Ascending aorta (tissue), 2 donors: ENCODE results near the gene HOXB3. TPM values are rescaled to one million over a fixed set of nuclear protein-coding genes. Genes with fewer than 3 reads are reported as not detected.
"Not testable (repeated sequence)": the region's sequence is repeated elsewhere in the genome, so short reads cannot be mapped to it uniquely, and the experiment has no call there.

ENCODE experiments used
- DNase-seq, 2 donors: peaks; one replicate each; pipeline ENCODE4 v3.0.0-alpha.2; 2019; ENCODE audit warnings: low spot score in 2 of 2
- H3K27ac ChIP-seq, 2 donors: fragments of 200-600 bp; sonication (generic); one replicate each; pipeline ENCODE4 v1.5.1; 2016 to 2017; ENCODE audit warnings: mild to moderate bottlenecking in 1 of 2
- H3K27me3 ChIP-seq: fragments of 200-600 bp; sonication (generic); one replicate; pipeline ENCODE4 v1.5.1; 2017
- H3K36me3 ChIP-seq, 2 donors: fragments of 200-600 bp; sonication (generic); one replicate each; pipeline ENCODE4 v1.5.1; 2016
- H3K4me1 ChIP-seq, 2 donors: fragments of 200-600 bp; sonication (generic); one replicate each; pipeline ENCODE4 v1.5.1; 2016 to 2017; ENCODE audit warnings: mild to moderate bottlenecking in 1 of 2
- H3K4me3 ChIP-seq, 2 donors: fragments of 200-600 bp; sonication (generic); one replicate each; pipeline ENCODE4 v1.5.1; 2016 to 2017; ENCODE audit warnings: mild to moderate bottlenecking in 1 of 2
- H3K9me3 ChIP-seq, 2 donors: fragments of 200-600 bp; sonication (generic); one replicate each; pipeline ENCODE4 v1.5.1; 2016
- intact Hi-C: fragments of 100-400 bp; cut with DNase I; formaldehyde crosslinking; loops from one replicate; pipeline ENCODE4 v1.15.1; 2023
- total RNA-seq: library from RNA; depleted of rRNA; stranded (reverse); fragments of >200 nt; gene quantifications from one replicate; pipeline ENCODE4 v1.1.0, GENCODE V29; 2016
- TF ChIP-seq, protein P1 (sequence below), 3 experiments: fragments of 200-600 bp in 2 of 3; fragments of 450-650 bp in 1 of 3; sonication (generic) in 2 of 3; IDR thresholded peaks; one replicate each; pipeline ENCODE4 v1.5.1; 2016 to 2019; ENCODE audit warnings: antibody characterized with exemption in 3 of 3, mild to moderate bottlenecking in 1 of 3, moderate library complexity in 1 of 3

HOXB3 gene
- total RNA-seq, 1 donor from 2014 or later, result 19.3 TPM

DNA sequence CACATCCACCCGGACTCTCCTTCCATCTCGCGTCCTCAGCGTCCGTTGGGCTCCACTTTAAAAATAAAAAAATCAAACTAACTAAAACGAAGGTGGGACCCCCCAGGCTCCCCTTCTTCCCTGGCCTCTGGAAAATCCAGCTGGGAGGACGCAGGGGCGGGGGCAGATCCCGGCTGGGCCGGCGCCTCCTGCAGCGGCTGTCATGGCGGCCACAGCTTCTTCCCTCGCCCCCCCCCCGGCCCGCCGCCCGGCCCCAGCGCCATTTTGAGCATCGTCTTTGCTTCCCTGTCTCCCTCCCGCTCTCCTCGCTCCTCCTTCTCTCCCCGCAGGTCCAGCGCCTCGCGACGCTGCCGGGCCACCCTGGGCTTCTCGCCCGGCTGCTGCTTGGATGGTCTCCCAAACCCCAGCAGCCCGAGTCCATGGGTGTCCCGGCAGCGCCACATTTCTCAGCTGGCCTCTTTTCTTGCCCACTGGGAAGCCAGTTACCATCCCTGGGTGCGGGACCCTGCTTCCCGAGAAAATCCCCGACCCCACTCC is 48.4 kb downstream of the HOXB3 start:
- Histone ChIP-seq H3K27ac (peak overlapping the region; percentile 93 to 97), H3K4me1 (peaks cover 6 to 28% of the 10 kb centered on the region in 2 donors), H3K27me3 (no peaks in the 10 kb centered on the region), H3K36me3 (peaks cover 0 to 7% of the 10 kb centered on the region in 2 donors), H3K9me3 (no peaks in the 10 kb centered on the region), H3K4me3 (peak overlapping the region; percentile 76 to 83)
- peak in 1 of 2 donors; percentile 85 for DNase-seq
- intact Hi-C loops, result loop anchor here (5.0 kb wide), 2 partner anchors 49 to 514 kb away; no protein-coding TSS in a partner anchor
- TF ChIP-seq, protein P1, sequence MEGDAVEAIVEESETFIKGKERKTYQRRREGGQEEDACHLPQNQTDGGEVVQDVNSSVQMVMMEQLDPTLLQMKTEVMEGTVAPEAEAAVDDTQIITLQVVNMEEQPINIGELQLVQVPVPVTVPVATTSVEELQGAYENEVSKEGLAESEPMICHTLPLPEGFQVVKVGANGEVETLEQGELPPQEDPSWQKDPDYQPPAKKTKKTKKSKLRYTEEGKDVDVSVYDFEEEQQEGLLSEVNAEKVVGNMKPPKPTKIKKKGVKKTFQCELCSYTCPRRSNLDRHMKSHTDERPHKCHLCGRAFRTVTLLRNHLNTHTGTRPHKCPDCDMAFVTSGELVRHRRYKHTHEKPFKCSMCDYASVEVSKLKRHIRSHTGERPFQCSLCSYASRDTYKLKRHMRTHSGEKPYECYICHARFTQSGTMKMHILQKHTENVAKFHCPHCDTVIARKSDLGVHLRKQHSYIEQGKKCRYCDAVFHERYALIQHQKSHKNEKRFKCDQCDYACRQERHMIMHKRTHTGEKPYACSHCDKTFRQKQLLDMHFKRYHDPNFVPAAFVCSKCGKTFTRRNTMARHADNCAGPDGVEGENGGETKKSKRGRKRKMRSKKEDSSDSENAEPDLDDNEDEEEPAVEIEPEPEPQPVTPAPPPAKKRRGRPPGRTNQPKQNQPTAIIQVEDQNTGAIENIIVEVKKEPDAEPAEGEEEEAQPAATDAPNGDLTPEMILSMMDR (IDR thresholded peaks at IDR 0.05), result no peak

DNA sequence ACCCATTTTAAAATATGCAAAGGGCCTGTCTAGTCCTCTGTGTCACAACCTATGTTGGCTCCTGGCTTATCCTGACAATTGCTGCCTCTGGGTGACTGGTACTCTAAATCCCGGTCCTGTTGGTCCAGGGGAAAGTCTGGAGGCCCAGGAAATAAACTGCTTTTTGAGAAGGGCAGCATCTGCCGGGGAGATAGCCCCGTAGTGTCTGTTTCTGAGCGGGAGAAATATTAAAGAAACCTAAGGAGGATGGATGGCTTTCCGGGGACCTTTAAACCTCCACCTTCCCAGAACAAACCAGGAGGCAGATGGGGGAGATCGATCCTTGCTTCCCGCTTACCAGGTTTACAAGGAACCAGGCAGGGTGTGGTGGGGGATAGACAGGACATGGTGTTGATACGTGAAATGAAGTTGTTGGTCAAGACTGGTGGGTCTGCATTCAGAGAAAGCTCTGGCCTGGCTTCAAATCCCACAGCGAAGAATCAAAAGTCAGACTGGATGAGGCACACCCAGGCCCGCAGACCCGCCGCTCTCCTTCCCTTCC is 48.9 kb downstream of the HOXB3 start:
- peaks cover 0 to 7% of the 10 kb centered on the region in 2 donors for H3K36me3 ChIP-seq
- H3K27ac ChIP-seq, result peak overlapping the region; percentile 93 to 97
- intact Hi-C loops, result loop anchor here (5.0 kb wide), 2 partner anchors 49 to 514 kb away; no protein-coding TSS in a partner anchor
- H3K9me3 ChIP-seq, result no peaks in the 10 kb centered on the region
- peaks cover 6 to 22% of the 10 kb centered on the region in 2 donors for H3K4me1 ChIP-seq
- no peak for DNase-seq
- H3K4me3 ChIP-seq, result peak overlapping the region; percentile 76 to 83
- TF ChIP-seq, protein P1 (IDR thresholded peaks at IDR 0.05), result no peak
- H3K27me3 ChIP-seq, result no peaks in the 10 kb centered on the region

DNA sequence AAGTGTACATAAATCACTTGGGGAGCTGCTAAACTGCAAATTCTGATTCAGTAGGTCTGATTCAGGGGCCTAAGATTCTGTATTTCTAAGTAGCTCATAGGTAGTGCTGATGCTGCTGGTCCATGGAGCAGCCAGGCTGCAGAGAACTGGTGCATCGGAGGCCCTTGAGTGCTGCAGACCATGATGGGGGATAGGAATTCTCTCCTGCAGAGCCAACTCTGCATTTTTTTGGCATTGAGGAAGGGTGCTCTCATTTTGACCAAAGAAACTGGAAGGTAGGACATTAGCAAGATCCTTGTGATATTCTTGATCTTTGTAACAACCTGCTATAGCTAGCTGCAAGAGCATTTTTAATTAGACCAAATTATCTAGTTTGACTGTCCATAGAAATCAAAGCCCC is 49.8 kb downstream of the HOXB3 start:
- DNase-seq, result no peak
- H3K36me3 ChIP-seq, result peaks cover 0 to 7% of the 10 kb centered on the region in 2 donors
- no peak overlapping the region for H3K4me3 ChIP-seq
- no peaks in the 10 kb centered on the region for H3K9me3 ChIP-seq
- H3K27ac ChIP-seq, result peak overlapping the region in 1 of 2 donors; percentile 93
- H3K27me3 ChIP-seq, result no peaks in the 10 kb centered on the region
- TF ChIP-seq, protein P1 (IDR thresholded peaks at IDR 0.05), result no peak
- peaks cover under 1 to 13% of the 10 kb centered on the region in 2 donors for H3K4me1 ChIP-seq
- intact Hi-C loops, result loop anchor here (5.0 kb wide), 2 partner anchors 48 to 513 kb away; no protein-coding TSS in a partner anchor

GRCh38 chr17:48539177-48539576 is 50.9 kb downstream of the HOXB3 start:
- no peaks in the 10 kb centered on the region for H3K9me3 ChIP-seq
- H3K27me3 ChIP-seq, result no peaks in the 10 kb centered on the region
- H3K27ac ChIP-seq, result no peak overlapping the region
- TF ChIP-seq, protein P1 (IDR thresholded peaks at IDR 0.05), result no peak
- DNase-seq, result no peak
- intact Hi-C loops, result no loop called here
- H3K4me3 ChIP-seq, result no peak overlapping the region
- H3K36me3 ChIP-seq, result peaks cover 0 to 7% of the 10 kb centered on the region in 2 donors
- H3K4me1 ChIP-seq, result peaks cover 0 to 8% of the 10 kb centered on the region in 2 donors

DNA sequence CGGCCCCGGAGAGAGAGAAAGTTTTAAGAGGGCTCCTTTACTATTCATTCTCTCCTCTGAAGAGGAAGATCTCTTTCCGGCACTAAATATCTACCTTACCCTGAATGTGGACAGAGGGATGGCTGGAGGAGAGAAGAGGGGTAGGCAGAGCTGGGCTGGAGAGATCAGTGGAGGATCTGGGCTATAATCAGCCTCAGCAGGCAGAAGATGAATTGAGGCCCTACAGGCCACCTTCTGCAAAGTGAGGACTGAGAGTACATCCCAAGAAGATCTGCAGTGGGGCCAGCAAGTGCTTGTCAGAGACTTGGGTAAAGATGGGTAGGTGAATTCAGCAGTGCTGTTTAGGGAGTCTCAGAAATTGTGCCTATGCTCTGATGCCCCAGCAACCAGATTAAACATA is 52.7 kb downstream of the HOXB3 start:
- H3K4me3 ChIP-seq, result no peak overlapping the region
- no peak for DNase-seq
- no peaks in the 10 kb centered on the region for H3K27me3 ChIP-seq
- H3K9me3 ChIP-seq, result no peaks in the 10 kb centered on the region
- no peak overlapping the region for H3K27ac ChIP-seq
- TF ChIP-seq, protein P1 (IDR thresholded peaks at IDR 0.05), result no peak
- no peaks in the 10 kb centered on the region for H3K36me3 ChIP-seq
- intact Hi-C loops, result no loop called here
- H3K4me1 ChIP-seq, result peaks cover 0 to 8% of the 10 kb centered on the region in 2 donors

- H3K36me3 ChIP-seq, H3K27me3 ChIP-seq, H3K27ac ChIP-seq, H3K4me1 ChIP-seq, H3K4me3 ChIP-seq, H3K9me3 ChIP-seq, intact Hi-C loops, DNase-seq: not testable (repeated sequence)
Observed at GRCh38 chr17:48535793-48536559, 54.1 kb downstream of the HOXB3 start.
